Measurements from ENCODE around the gene NRG3. TPM values are rescaled to one million over a fixed set of nuclear protein-coding genes. Genes with fewer than 3 reads are reported as not detected.

NRG3 gene
- total RNA-seq, 1 donor from 2014 or later, result not detected

- Mint-ChIP-seq H3K27ac (ENCODE audit: unreplicated experiment) (no peak overlapping the region), H3K27me3 (ENCODE audit: low read depth) (peaks cover 3% of the 10 kb centered on the region), H3K36me3 (ENCODE audit: low read depth) (no peaks in the 10 kb centered on the region), H3K9me3 (ENCODE audit: low read depth) (no peaks in the 10 kb centered on the region), H3K4me1 (ENCODE audit: low read depth) (peaks cover 6% of the 10 kb centered on the region), H3K4me3 (ENCODE audit: unreplicated experiment) (no peak overlapping the region)
- no peak for DNase-seq (ENCODE audit: low spot score)
- TF ChIP-seq CTCF (IDR thresholded peaks at IDR 0.05), result no peak
Observed at GRCh38 chr10:83007510-83007909, 1132.5 kb downstream of the NRG3 start.

- no peak for TF ChIP-seq CTCF (IDR thresholded peaks at IDR 0.05)
- Mint-ChIP-seq H3K4me1 (ENCODE audit: low read depth) (peaks cover 19% of the 10 kb centered on the region), H3K9me3 (ENCODE audit: low read depth) (no peaks in the 10 kb centered on the region), H3K4me3 (ENCODE audit: unreplicated experiment) (no peak overlapping the region), H3K27ac (ENCODE audit: unreplicated experiment) (no peak overlapping the region), H3K36me3 (ENCODE audit: low read depth) (no peaks in the 10 kb centered on the region), H3K27me3 (ENCODE audit: low read depth) (peaks cover 1% of the 10 kb centered on the region)
- DNase-seq (ENCODE audit: low spot score), result no peak
Observed at GRCh38 chr10:83012866-83013265, 1137.9 kb downstream of the NRG3 start.

- no peak for DNase-seq (ENCODE audit: low spot score)
- Mint-ChIP-seq H3K27ac (ENCODE audit: unreplicated experiment) (no peak overlapping the region), H3K4me1 (ENCODE audit: low read depth) (peaks cover 16% of the 10 kb centered on the region), H3K36me3 (ENCODE audit: low read depth) (no peaks in the 10 kb centered on the region), H3K27me3 (ENCODE audit: low read depth) (no peaks in the 10 kb centered on the region), H3K4me3 (ENCODE audit: unreplicated experiment) (no peak overlapping the region), H3K9me3 (ENCODE audit: low read depth) (peaks cover 12% of the 10 kb centered on the region)
- no peak for TF ChIP-seq CTCF (IDR thresholded peaks at IDR 0.05)
Observed at GRCh38 chr10:83017076-83017867, 1142.3 kb downstream of the NRG3 start.

- Mint-ChIP-seq H3K27me3 (ENCODE audit: low read depth) (no peaks in the 10 kb centered on the region), H3K27ac (ENCODE audit: unreplicated experiment) (no peak overlapping the region), H3K36me3 (ENCODE audit: low read depth) (no peaks in the 10 kb centered on the region), H3K4me3 (ENCODE audit: unreplicated experiment) (no peak overlapping the region), H3K4me1 (ENCODE audit: low read depth) (peaks cover 13% of the 10 kb centered on the region), H3K9me3 (ENCODE audit: low read depth) (peaks cover 13% of the 10 kb centered on the region)
- TF ChIP-seq CTCF (IDR thresholded peaks at IDR 0.05), result no peak
- no peak for DNase-seq (ENCODE audit: low spot score)
Observed at GRCh38 chr10:83023662-83024061, 1148.7 kb downstream of the NRG3 start.
